Esophagus squamous epithelium (tissue), 5 donors: ENCODE results near the gene EXPH5. TPM values are rescaled to one million over a fixed set of nuclear protein-coding genes. Genes with fewer than 3 reads are reported as not detected.

Experiments used
- DNase-seq: peaks from one replicate; lab custom pipeline; 2025; lab: John Stamatoyannopoulos, UW
- H3K27ac ChIP-seq, 4 donors: fragments of 200-600 bp; sonication (generic); one replicate each; pipeline ENCODE4 v1.5.1; 2016 to 2019; ENCODE audit warnings: mild to moderate bottlenecking in 1 of 4
- H3K27me3 ChIP-seq, 4 donors: fragments of 200-600 bp; sonication (generic); 1 replicate in 3 of 4; 2 replicates in 1 of 4; pipeline versions ENCODE4 v1.5.1 to v1.6.0; 2017 to 2021; ENCODE audit warnings: antibody characterized with exemption in 1 of 4
- H3K36me3 ChIP-seq, 3 donors: fragments of 200-600 bp; sonication (generic); one replicate each; pipeline ENCODE4 v1.5.1; 2016 to 2019
- H3K4me1 ChIP-seq, 3 donors: fragments of 200-600 bp; sonication (generic); one replicate each; pipeline ENCODE4 v1.5.1; 2017 to 2019
- H3K4me3 ChIP-seq, 4 donors: fragments of 200-600 bp; sonication (generic); 1 replicate in 3 of 4; 2 replicates in 1 of 4; pipeline ENCODE4 v1.5.1; 2016 to 2019; ENCODE audit warnings: mild to moderate bottlenecking in 2 of 4, moderate library complexity in 1 of 4
- H3K9me3 ChIP-seq, 3 donors: fragments of 200-600 bp; sonication (generic); one replicate each; pipeline ENCODE4 v1.5.1; 2016 to 2019
- CTCF ChIP-seq, 6 experiments: fragments of 450-650 bp in 4 of 6; fragments of 200-600 bp in 2 of 6; sonication (generic) in 2 of 6; IDR thresholded peaks; one replicate each; pipeline ENCODE4 v1.5.1; 2016 to 2019; ENCODE audit warnings: antibody characterized with exemption in 6 of 6, mild to moderate bottlenecking in 4 of 6, moderate library complexity in 4 of 6
- POLR2A ChIP-seq, 4 donors: fragments of 450-650 bp; IDR thresholded peaks; one replicate each; pipeline ENCODE4 v1.6.1; 2017; ENCODE audit warnings: antibody characterized with exemption in 4 of 4, mild to moderate bottlenecking in 4 of 4, moderate library complexity in 3 of 4
- WGBS, 2 donors: methylation state at CpG; one replicate each; pipeline ENCODE4 v1.1.5; 2018; 5-methylcytosine and 5-hydroxymethylcytosine counted together
- intact Hi-C: fragments of 100-400 bp; cut with DNase I; formaldehyde crosslinking; loops from one replicate; pipeline ENCODE4 v1.15.0; 2022
- total RNA-seq, 4 donors: library from RNA; depleted of rRNA; stranded (reverse); fragments of >200 nt; gene quantifications; one replicate each; pipeline ENCODE4 v1.1.0, GENCODE V29; 2016
- donor health status: DM: yes; HTN: yes; CAD: no.

Gene EXPH5
- total RNA-seq, 4 donors from 2014 or later = 23.4 to 36.7 (median 26.7) TPM

GRCh38 chr11:108543316-108543964 is 50.1 kb downstream of the EXPH5 start:
- no peak for DNase-seq

GRCh38 chr11:108541531-108541930 is 52.0 kb downstream of the EXPH5 start:
- peaks cover 0 to 10% (median 0%) of the 10 kb centered on the region in 3 donors for H3K36me3 ChIP-seq
- intact Hi-C loops = no loop called here
- DNase-seq = no peak
- TF ChIP-seq CTCF (IDR thresholded peaks at IDR 0.05) (no peak), POLR2A (IDR thresholded peaks at IDR 0.05) (no peak)
- no peaks in the 10 kb centered on the region for H3K27me3 ChIP-seq
- peaks cover 6 to 56% (median 18%) of the 10 kb centered on the region in 3 donors for H3K4me1 ChIP-seq
- no peak overlapping the region for H3K4me3 ChIP-seq
- H3K27ac ChIP-seq = no peak overlapping the region
- H3K9me3 ChIP-seq = no peaks in the 10 kb centered on the region

More at GRCh38 chr11:108543316-108543964, 50.1 kb downstream of the EXPH5 start:
- Histone ChIP-seq H3K4me1 (peaks cover 6 to 43% (median 18%) of the 10 kb centered on the region in 3 donors), H3K27ac (peak overlapping the region; percentile 21 to 75 (median 70)), H3K9me3 (no peaks in the 10 kb centered on the region), H3K4me3 (peak overlapping the region in 1 of 4 donors; percentile 23), H3K27me3 (no peaks in the 10 kb centered on the region), H3K36me3 (peaks cover 0 to 10% (median 0%) of the 10 kb centered on the region in 3 donors)
- intact Hi-C loops = no loop called here
- WGBS, 2 donors = 26 to 45% methylated on average over 5 of the region's 5 CpGs
- TF ChIP-seq POLR2A (IDR thresholded peaks at IDR 0.05) (no peak), CTCF (IDR thresholded peaks at IDR 0.05) (no peak)

- H3K27me3 ChIP-seq = no peaks in the 10 kb centered on the region
- peak overlapping the region; percentile 65 to 87 (median 80) for H3K27ac ChIP-seq
- intact Hi-C loops = no loop called here
- H3K36me3 ChIP-seq = peaks cover 0 to 10% (median 0%) of the 10 kb centered on the region in 3 donors
- no peak for DNase-seq
- H3K9me3 ChIP-seq = no peaks in the 10 kb centered on the region
- H3K4me3 ChIP-seq = peak overlapping the region in 2 of 4 donors; percentile 45 to 47
- TF ChIP-seq POLR2A (IDR thresholded peaks at IDR 0.05) (no peak), CTCF (IDR thresholded peaks at IDR 0.05) (no peak)
- WGBS, 2 donors = 33 to 38% methylated on average over 4 of the region's 4 CpGs
- peaks cover 3 to 70% (median 13%) of the 10 kb centered on the region in 3 donors for H3K4me1 ChIP-seq
Observed at GRCh38 chr11:108538502-108538901, 55.1 kb downstream of the EXPH5 start.

- Histone ChIP-seq H3K4me3 (peak overlapping the region; percentile 6 to 47 (median 38)), H3K9me3 (no peaks in the 10 kb centered on the region), H3K4me1 (peaks cover 3 to 65% (median 9%) of the 10 kb centered on the region in 3 donors), H3K27me3 (no peaks in the 10 kb centered on the region), H3K27ac (peak overlapping the region; percentile 75 to 87 (median 80)), H3K36me3 (peaks cover 0 to 10% (median 0%) of the 10 kb centered on the region in 3 donors)
- intact Hi-C loops = no loop called here
- 28% methylated on average over 8 of the region's 8 CpGs for WGBS, 2 donors
- TF ChIP-seq POLR2A (IDR thresholded peaks at IDR 0.05) (peak in 2 of 4 donors; percentile 40 to 41), CTCF (IDR thresholded peaks at IDR 0.05) (no peak)
- no peak for DNase-seq
Observed at GRCh38 chr11:108538022-108538424, 55.5 kb downstream of the EXPH5 start.

GRCh38 chr11:108536783-108537182 is 56.8 kb downstream of the EXPH5 start:
- Histone ChIP-seq H3K4me3 (peak overlapping the region; percentile 6 to 47 (median 38)), H3K4me1 (peaks cover 0 to 55% (median 5%) of the 10 kb centered on the region in 3 donors), H3K27ac (peak overlapping the region in 3 of 4 donors; percentile 75 to 87 (median 84)), H3K27me3 (no peaks in the 10 kb centered on the region), H3K36me3 (peaks cover 0 to 10% (median 0%) of the 10 kb centered on the region in 3 donors), H3K9me3 (no peaks in the 10 kb centered on the region)
- 40 to 55% methylated on average over 5 of the region's 5 CpGs for WGBS, 2 donors
- intact Hi-C loops = no loop called here
- DNase-seq = no peak
- TF ChIP-seq CTCF (IDR thresholded peaks at IDR 0.05) (no peak), POLR2A (IDR thresholded peaks at IDR 0.05) (no peak)
